Measurements from ENCODE around the gene ZNF221.

ZNF221 gene

DNA sequence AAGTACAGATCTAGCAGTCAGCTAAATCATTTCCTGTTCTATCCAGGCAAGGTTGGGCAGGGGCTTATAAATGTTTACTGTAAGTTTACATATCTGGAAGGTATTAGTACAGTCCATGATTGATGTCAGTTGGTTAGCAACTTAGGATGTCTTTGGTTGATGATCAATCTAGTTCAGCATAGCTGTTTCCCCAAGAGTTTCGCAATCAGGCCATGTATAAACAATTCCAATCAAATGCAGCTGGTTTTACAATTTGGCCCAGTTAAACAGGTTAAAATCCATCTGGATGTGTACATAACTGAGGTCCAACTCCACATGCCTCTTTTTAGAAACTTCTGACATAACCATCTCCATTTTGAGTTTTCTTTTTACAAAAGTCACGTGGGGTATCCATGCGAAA lies 6.9 kb downstream of the ZNF221 start:
- no peak for DNase-seq (ENCODE audit: low spot score)

DNA sequence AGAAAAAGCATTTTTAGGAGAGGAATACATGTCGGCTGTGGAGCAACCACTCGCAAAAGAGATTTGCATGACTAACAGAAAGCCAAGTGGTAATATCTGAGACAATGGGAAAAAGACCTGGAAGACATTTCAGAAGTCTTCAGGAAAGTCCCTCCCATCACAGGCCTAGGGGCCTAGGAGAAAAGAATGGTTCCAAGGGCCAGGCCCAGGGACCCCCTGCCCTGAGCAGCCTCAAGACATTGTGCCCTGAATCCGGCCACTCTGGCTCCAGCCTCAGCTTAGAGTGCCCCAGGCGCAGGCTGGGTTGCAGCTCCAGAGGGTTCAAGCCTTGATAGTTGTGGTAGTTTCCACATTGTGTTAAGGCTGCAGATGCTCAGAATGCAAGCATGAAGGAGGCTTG lies 9.4 kb downstream of the ZNF221 start:
- no peak for DNase-seq (ENCODE audit: low spot score)

DNA sequence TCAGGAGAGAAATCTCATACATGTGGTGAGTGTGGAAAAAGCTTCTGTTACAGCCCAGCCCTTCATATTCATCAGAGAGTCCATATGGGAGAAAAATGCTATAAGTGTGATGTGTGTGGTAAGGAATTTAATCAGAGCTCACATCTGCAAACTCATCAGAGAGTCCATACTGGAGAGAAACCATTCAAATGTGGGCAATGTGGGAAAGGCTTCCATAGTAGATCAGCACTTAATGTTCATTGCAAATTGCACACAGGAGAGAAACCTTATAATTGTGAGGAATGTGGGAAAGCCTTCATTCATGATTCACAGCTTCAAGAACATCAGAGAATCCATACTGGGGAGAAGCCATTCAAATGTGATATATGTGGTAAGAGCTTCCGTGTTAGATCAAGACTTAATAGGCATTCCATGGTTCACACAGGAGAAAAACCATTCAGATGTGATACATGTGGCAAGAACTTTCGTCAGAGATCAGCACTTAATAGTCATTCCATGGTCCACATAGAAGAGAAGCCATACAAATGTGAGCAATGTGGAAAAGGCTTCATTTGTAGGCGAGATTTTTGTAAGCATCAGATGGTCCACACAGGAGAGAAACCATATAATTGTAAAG lies 15.2 kb downstream of the ZNF221 start:
- no peak for DNase-seq (ENCODE audit: low spot score)

DNA sequence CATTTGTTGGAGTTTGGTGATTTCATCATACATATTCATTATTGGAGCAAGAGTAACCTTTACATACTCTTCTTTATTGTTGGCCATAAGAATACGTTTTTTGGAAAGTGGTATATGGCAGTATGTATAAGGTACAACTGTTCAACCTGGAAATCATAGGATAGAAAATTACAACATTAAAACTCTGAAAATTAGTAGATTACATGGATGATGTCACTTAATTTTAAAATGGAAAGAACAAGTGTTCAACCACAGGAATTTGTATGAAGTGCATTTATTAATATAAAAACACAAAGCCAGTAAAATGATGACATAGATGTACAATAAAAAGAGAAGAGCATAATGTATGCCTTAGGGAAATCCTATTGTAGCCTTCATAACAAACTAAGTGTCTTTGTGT lies 25.7 kb downstream of the ZNF221 start:
- no peak for DNase-seq (ENCODE audit: low spot score)

DNA sequence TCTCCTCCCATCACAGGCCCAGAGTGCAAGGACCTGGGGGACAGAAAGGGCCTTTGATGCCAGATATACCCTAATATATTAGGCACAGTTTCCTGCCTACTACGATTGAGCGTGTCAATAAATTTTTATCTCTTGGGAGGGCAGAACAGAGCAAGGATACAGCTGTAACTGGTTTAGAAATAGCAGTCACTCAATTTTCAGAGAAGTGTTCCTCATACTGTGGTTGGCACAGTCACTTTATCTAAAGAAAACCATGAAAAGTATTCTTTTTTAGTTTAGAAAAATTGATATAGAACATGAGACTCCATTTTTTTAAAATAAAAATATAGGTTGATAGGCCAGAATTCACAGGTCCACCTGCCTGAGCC lies 32.5 kb downstream of the ZNF221 start:
- DNase-seq (ENCODE audit: low spot score), result no peak

DNA sequence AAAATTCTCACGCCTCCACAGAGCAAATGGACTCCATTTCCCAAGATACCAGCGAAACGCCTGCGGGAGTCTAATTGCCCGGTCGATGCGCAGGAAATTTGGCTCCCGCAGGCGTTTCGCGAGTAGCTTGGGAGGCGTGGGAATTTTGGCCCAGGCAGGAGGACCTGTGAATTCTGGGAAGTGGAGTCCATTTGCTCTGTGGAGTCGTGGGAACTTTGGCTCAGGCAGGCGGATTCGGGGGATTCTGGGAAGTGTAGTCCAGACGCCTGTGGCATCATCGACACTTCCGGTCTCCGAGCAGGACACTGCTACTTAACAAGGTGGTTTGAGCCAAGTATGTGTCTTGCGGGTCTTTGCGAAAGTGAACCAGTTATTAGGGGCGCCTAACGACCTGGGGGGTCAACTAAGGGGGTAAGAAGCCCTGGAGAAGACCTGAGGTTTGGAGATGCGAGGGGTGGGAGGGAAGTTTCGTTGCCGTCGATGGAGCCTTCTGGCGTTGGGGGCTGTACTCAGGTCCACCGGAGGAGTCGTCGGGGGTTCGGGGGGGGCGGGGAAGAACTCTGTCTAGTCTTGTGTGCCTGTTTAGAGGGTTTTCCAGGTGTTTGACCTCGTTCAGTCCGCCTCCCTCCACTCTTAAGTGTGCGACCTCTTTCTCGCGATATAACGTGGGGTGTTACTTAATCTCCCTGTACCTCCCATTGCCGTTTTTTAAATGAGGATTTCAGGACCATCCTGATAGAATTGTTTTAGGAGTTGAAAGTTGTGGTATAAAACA lies 33.1 kb downstream of the ZNF221 start, which contains the start of gene ZNF155:
Gene ZNF155, plus strand, starts transcription at position 277 of the 775 bp plus-strand sequence. CDS start 4,356 bp downstream, outside the sequence.
- peak; percentile 91 for DNase-seq (ENCODE audit: low spot score)

DNA sequence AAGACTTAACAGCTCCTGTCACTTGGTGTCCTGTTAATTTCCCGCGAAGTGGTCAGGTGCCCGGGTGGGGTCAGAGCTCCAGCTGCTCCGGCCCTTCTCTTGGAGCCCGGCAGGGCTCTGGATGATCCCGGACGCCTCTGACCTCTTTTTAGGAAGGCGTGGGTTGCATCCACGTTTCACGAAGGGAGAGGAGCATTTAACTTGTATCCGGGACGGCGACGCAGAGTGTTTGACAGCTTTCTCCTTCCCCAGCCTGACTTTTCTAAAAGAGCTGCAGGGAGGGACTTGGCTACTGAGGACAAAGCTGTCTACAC lies 33.6 kb downstream of the ZNF221 start:
- DNase-seq (ENCODE audit: low spot score), result no peak

DNA sequence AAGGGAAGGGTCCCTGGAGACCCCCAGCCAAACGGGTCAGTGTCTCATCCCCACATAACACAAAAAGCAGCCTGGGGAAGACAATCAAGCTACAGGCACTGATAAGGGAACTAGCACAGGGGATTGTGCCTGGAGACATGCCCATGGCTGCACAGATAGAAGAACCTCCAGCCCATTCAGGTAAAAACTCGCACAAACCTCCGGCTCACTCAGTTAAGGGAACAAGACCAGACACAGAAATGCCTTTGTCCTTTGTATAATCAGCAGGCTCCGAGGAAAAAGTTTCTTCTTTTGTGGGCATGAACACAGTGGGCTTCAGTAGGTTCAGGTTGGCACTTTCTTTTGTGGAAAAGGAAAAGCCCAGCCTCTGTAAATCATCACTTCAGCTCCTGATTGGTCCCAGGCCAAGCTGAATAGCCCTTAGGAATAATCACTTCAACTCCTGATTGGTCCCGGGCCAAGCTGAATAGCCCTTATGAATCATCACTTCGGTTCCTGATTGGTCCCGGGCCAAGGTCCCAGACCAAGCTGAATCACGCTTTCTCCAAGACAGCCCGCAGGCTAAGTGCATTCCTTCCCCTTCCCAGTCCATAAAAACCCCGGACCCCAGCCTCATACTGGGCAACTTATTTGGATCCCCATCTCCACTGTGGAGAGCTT lies 46.7 kb downstream of the ZNF221 start:
- DNase-seq (ENCODE audit: low spot score), result no peak

DNA sequence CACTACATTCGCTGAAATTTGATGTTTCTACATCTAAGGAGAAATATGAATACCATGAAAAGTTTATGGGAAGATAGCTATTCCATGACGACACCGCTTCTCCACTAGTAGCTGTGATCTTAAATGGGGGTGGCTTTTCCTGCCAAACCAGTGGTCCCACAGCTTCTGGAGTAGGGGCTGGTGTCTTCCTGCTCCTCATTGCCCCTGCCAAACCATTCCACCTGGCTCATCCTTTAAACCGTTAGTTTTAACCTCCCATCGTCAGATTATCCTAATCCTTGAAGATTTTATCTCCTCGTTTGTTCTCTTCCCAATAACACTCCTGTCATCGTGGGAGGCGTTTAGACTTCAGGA lies 51.2 kb downstream of the ZNF221 start:
- no peak for DNase-seq (ENCODE audit: low spot score)

DNA sequence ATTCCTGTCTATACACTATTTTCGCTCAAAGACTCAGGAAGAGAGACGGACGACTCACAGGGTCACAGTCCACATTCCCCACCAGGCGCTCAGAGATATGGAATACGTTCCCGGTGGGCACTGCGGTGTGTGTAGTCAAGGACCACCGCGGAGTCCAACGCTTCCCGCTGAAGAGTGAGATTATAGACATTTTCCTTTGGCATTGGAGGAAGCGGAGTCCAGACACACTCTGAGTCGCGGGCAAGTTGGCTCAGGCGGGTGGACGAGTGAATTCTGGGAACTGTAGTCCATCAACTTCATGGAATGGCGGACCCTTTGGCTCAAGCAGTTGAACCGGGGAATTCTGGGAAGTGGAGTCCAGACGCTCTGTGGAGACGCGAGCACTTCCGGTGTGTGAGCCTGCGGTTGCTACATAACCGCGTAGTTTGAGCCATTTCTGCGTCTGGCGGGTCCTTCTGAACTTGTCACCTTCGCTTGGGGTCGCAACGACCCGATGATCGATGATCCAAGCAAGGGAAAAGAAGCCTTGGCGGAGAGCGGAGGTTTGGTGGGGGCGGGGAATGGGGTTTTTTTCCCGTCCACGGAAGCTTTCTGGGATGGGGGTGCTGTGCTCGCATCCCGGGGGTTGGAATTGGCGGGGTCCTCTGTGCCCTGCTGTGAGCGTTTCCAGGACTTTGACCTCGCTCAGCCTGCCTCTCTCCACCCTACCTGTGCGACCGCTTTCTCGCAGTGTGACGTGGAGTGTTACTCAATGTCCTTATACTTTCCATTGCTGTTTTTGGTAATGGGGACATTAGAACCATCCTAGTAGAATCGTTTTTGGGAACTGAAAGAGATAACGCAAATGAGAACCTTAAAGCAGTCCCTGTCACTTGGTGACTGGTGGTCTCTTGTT lies 51.8 kb downstream of the ZNF221 start, which contains the start of gene ZNF230:
Gene ZNF230, plus strand, starts transcription at position 392 of the 895 bp plus-strand sequence. CDS start 4,122 bp downstream, outside the sequence.
- DNase-seq (ENCODE audit: low spot score), result peak; percentile 91

DNA sequence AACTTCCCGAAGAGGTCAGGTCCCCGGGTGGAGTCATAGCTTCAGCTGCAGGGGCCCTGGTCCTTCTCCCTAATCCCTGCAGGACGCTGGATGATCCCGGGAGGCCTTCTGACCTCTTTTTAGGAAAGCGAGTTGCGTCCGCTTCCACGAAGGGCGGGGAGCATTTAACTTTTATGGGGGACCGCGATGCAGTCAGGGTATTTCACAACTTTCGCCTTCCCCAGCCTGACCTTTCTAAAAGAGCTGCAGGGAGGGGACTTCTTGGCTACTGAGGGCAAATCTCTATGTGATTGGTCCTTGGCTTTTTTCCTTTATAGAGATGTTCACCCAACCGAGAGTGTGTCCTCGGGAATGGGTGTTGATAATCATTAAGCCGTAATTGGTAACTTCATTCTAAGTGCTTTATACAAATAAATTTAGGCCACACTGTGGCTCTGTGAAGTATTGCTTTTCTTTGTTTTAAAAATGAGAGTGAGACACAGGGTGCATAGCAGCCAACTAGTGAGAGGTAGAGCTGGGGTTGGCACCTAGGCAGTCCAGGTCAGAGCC lies 52.5 kb downstream of the ZNF221 start:
- DNase-seq (ENCODE audit: low spot score), result no peak

DNA sequence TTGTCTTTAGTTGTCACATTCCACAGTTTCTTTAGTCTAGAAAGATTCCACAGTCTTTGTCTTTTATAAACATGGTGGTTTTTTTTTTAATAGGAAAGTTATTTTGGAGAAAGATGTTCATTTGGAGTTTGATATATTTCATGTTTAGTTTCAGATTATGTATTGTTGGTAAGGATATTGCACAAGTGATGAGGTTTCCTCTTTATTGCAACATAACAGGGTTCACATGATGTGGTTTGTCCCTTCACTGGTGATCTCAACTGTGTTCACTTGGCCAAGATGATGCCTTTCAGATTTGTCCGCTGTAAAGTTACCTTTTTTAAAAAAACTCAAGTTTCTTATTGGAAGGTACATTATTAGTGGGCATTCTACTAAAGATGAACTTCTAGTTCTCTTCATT lies 54.9 kb downstream of the ZNF221 start:
- DNase-seq (ENCODE audit: low spot score), result no peak

DNA sequence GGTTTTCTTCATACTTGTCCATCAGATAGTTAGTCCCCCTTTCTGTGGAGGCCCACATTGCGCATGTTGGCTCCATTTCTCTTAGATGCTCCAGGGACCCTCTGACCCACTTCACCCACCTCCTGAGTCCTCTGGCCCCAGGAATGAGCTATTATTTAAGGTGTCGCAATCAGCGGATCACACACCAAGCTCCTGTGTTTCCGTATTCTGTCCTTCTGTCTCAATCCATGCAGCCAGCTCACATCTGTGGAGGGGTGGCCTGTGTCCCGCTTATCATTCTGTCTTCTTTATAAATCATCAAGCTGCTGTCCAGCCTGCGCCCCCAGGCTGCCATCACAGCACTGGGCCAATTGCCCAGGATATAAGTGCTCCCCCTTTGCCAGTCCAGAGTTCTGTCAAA lies 56.4 kb downstream of the ZNF221 start:
- DNase-seq (ENCODE audit: low spot score), result no peak

DNA sequence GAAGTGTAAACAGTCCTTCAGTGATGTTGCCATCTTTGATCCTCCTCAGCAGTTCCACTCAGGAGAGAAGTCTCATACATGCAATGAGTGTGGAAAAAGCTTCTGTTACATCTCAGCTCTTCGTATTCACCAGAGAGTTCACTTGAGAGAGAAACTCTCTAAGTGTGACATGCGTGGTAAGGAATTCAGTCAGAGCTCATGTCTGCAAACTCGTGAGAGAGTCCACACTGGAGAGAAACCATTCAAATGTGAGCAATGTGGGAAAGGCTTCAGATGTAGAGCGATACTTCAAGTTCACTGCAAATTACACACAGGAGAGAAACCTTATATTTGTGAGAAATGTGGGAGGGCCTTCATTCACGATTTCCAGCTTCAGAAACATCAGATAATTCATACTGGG lies 59.4 kb downstream of the ZNF221 start:
- DNase-seq (ENCODE audit: low spot score), result no peak
